ENCODE measurements around the gene OSBPL3.

Gene OSBPL3

DNA sequence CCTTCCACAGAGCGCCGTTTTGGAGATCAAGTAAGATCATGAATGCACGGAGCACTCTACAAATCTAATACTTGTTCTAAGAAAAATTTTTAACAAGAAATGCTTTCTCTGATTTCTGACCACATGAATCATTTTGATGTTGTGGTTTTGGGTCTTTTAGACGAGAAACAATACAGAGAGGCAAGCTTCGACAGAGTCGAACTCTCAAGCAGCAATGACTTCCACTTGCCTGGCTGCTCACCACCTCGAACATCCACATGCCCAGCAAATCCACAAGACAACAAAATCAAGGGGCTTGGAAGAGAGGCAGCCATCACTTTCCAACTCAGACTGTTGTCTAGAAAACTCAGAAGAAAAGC, 153.3 kb downstream of the OSBPL3 start:
- no peaks in the 10 kb centered on the region for H3K9me3 ChIP-seq (ENCODE audit: insufficient read depth, low read depth, low read length)
- H3K4me3 ChIP-seq (ENCODE audit: low read length), result no peak overlapping the region
- no peak overlapping the region for H3K9ac ChIP-seq (ENCODE audit: low read depth, low read length)
- 92% methylated on average over 7 of the region's 7 CpGs for WGBS
- H3K27me3 ChIP-seq (ENCODE audit: insufficient read depth, low read length), result no peaks in the 10 kb centered on the region
- peaks cover 13% of the 10 kb centered on the region for H3K36me3 ChIP-seq (ENCODE audit: insufficient read depth, low read length)
- no peak overlapping the region for H3K27ac ChIP-seq (ENCODE audit: low read depth, low read length)
- H3K4me1 ChIP-seq (ENCODE audit: insufficient read depth, low read length), result peaks cover 11% of the 10 kb centered on the region; the same call in 1 of the 2 replicates

DNA sequence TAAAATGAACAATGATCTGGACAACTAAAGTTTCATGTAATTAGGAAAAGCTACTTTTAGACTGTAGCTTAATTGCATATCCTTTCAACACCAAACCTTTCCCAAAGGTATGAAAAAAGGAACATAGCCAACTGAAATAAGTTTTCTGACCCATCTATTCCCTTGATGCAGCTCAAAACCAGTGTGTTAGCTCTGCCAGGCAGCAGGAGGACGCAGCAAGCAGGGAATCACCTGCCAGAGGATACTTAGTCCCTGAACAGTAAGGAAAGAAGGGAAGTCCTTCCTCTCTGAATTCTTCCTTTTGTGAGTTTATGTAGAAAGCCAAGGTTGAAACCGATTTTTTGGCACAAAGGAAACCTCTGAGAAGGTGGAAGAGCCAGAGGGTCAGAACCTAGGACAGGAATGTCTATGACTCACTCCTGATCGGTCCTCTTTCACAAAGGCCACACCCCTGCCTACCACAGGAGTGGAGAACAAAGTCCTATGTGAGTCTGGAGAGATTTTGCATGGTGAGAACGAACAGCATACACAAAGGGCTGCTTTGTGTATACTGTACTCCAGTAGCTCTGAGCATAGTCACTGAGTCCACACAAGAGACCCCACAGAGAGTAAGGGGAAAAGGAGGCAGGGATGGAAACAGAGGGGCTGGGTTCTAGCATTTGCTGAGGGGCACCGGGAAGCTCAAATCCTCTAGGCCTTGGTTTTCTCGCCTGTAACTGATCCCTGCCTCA, 153.9 kb downstream of the OSBPL3 start:
- Histone ChIP-seq H3K27me3 (ENCODE audit: insufficient read depth, low read length) (no peaks in the 10 kb centered on the region), H3K9me3 (ENCODE audit: insufficient read depth, low read depth, low read length) (no peaks in the 10 kb centered on the region), H3K4me1 (ENCODE audit: insufficient read depth, low read length) (peaks cover 11% of the 10 kb centered on the region; the same call in 1 of the 2 replicates), H3K36me3 (ENCODE audit: insufficient read depth, low read length) (peaks cover 13% of the 10 kb centered on the region), H3K9ac (ENCODE audit: low read depth, low read length) (no peak overlapping the region), H3K27ac (ENCODE audit: low read depth, low read length) (no peak overlapping the region), H3K4me3 (ENCODE audit: low read length) (no peak overlapping the region)
- WGBS, result 72% methylated on average over 5 of the region's 6 CpGs

DNA sequence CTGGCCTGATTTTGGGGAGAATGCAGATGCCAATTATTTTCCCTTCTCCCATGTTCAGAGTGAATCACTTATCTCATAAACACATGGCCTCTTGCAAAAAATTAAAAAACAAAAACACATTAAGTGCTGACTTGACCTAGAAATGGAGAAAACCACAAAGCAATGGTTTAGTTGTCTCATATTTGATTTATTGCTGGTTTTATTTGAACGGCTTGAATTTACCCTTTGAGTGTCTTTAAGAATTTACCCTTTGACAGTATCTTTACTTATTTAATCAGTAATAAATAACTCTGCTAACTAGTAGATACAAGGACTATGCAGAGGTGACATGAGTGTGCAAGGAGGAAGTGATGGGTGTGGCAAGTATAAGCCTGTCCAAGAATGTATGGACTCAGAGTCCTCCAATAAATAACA, 154.6 kb downstream of the OSBPL3 start:
- no peaks in the 10 kb centered on the region for H3K9me3 ChIP-seq (ENCODE audit: insufficient read depth, low read depth, low read length)
- H3K4me1 ChIP-seq (ENCODE audit: insufficient read depth, low read length), result peaks cover 14% of the 10 kb centered on the region; the same call in 1 of the 2 replicates
- 100% methylated on average over 1 of the region's 1 CpG for WGBS
- no peaks in the 10 kb centered on the region for H3K27me3 ChIP-seq (ENCODE audit: insufficient read depth, low read length)
- no peak overlapping the region for H3K4me3 ChIP-seq (ENCODE audit: low read length)
- H3K27ac ChIP-seq (ENCODE audit: low read depth, low read length), result no peak overlapping the region
- H3K36me3 ChIP-seq (ENCODE audit: insufficient read depth, low read length), result peaks cover 11% of the 10 kb centered on the region
- no peak overlapping the region for H3K9ac ChIP-seq (ENCODE audit: low read depth, low read length)

DNA sequence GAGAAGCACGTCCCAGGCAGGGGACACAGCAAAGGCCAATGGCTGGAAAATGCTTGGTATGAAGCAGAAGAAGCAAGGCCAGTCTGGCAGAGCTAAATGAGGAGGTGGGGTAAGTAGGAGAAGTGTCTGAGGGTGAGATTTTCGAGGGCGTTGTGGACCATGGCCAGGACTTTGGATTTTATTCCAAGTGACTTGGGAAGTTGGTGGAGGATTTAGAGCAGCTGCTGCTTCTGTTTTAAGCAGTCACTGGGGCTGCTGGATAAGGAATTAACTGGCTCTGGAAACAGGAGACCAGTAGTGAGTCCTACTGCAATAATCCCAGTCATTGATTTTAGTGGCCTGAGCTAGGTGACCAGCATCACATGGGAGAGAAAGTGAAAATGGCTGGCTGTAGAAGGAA, 155.1 kb downstream of the OSBPL3 start:
- H3K4me1 ChIP-seq (ENCODE audit: insufficient read depth, low read length), result peaks cover 15% of the 10 kb centered on the region; the same call in 1 of the 2 replicates
- no peaks in the 10 kb centered on the region for H3K27me3 ChIP-seq (ENCODE audit: insufficient read depth, low read length)
- no peak overlapping the region for H3K27ac ChIP-seq (ENCODE audit: low read depth, low read length)
- H3K9me3 ChIP-seq (ENCODE audit: insufficient read depth, low read depth, low read length), result no peaks in the 10 kb centered on the region
- WGBS, result 86% methylated on average over 3 of the region's 3 CpGs
- 0 out of 2 replicates have a peak, but pooled peaks cover 6% of the 10 kb centered on the region for H3K36me3 ChIP-seq (ENCODE audit: insufficient read depth, low read length)
- no peak overlapping the region for H3K4me3 ChIP-seq (ENCODE audit: low read length)
- H3K9ac ChIP-seq (ENCODE audit: low read depth, low read length), result no peak overlapping the region

DNA sequence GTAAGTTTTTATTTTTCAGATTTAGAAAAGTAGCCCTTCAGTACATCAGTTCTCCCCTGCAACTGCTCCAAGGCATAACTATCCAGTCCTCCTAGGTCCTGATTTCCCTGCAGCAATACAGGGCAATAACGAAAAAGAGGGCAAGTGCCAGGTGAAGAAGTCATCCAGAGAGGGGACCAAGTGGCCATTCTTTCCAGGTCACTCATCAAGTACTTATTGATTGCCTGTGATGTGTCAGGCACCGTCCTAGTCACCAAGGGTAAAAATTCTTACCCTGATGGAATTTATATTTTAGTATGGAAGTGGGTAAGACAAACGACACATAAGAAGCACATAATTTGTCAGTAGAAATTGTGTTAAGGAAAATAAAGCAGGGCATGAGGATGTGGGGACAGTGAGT, 155.6 kb downstream of the OSBPL3 start:
- no peak overlapping the region for H3K9ac ChIP-seq (ENCODE audit: low read depth, low read length)
- H3K36me3 ChIP-seq (ENCODE audit: insufficient read depth, low read length), result 0 out of 2 replicates have a peak, but pooled peaks cover 5% of the 10 kb centered on the region
- H3K9me3 ChIP-seq (ENCODE audit: insufficient read depth, low read depth, low read length), result no peaks in the 10 kb centered on the region
- no peak overlapping the region for H3K27ac ChIP-seq (ENCODE audit: low read depth, low read length)
- H3K27me3 ChIP-seq (ENCODE audit: insufficient read depth, low read length), result no peaks in the 10 kb centered on the region
- 95% methylated on average over 3 of the region's 3 CpGs for WGBS
- H3K4me1 ChIP-seq (ENCODE audit: insufficient read depth, low read length), result peaks cover 15% of the 10 kb centered on the region; the same call in 1 of the 2 replicates
- no peak overlapping the region for H3K4me3 ChIP-seq (ENCODE audit: low read length)

DNA sequence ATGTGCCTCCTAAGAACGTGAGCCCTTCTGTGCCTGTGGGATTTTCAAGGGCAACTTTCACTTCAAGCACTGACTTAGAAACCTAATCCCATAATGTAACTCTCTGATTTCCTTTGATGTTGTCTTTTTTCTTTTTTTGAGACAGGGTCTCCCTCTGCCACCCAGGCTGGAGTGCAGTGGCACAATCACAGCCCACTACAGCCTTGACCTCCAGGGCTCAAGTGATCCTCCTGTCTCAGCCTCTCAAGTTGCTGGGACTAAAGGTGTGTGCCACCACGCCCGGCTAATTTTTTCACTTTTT, 158.3 kb downstream of the OSBPL3 start:
- Histone ChIP-seq H3K9me3 (ENCODE audit: insufficient read depth, low read depth, low read length) (no peaks in the 10 kb centered on the region), H3K9ac (ENCODE audit: low read depth, low read length) (no peak overlapping the region), H3K36me3 (ENCODE audit: insufficient read depth, low read length) (0 out of 2 replicates have a peak, but pooled peaks cover 5% of the 10 kb centered on the region), H3K4me3 (ENCODE audit: low read length) (no peak overlapping the region), H3K4me1 (ENCODE audit: insufficient read depth, low read length) (peaks cover 13% of the 10 kb centered on the region; the same call in 1 of the 2 replicates), H3K27me3 (ENCODE audit: insufficient read depth, low read length) (no peaks in the 10 kb centered on the region), H3K27ac (ENCODE audit: low read depth, low read length) (no peak overlapping the region)
- 95% methylated on average over 3 of the region's 3 CpGs for WGBS

DNA sequence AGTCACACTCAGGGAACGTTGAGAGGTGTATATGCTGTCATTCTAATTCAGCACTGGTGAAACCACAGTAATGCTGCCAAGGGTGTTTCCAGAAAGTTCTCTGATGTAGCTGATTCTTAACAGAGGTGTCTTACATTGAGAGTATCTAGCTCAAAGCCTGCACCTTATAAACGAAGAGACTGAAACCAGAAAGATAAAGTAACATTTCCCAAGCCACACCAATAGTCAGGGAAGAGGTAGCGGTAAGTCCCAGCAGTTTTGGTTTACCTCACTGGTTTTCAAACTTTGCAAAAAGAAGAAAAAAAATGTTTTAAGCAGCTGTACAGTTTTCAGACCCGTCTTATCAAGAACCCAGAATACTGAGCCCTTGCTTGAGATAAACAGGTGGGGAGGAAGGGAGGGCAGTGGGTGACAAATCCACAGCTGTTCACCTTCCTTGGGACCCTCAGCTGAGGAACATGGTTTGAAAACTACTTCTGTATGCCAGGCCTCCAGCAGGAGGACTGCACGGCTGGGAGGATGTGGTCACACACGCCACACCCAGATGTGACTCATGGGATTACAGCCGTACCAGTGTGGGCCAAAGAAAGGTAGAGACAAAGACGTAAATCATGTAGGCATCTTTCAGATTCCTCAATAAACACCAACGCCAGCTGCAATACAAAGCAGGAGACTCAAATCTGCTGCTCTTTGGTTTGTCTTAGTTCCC, 158.8 kb downstream of the OSBPL3 start:
- Histone ChIP-seq H3K4me3 (ENCODE audit: low read length) (no peak overlapping the region), H3K36me3 (ENCODE audit: insufficient read depth, low read length) (0 out of 2 replicates have a peak, but pooled peaks cover 5% of the 10 kb centered on the region), H3K4me1 (ENCODE audit: insufficient read depth, low read length) (peaks cover 8% of the 10 kb centered on the region; the same call in 1 of the 2 replicates), H3K9me3 (ENCODE audit: insufficient read depth, low read depth, low read length) (no peaks in the 10 kb centered on the region), H3K27ac (ENCODE audit: low read depth, low read length) (no peak overlapping the region), H3K27me3 (ENCODE audit: insufficient read depth, low read length) (no peaks in the 10 kb centered on the region), H3K9ac (ENCODE audit: low read depth, low read length) (no peak overlapping the region)
- 89% methylated on average over 9 of the region's 9 CpGs for WGBS

DNA sequence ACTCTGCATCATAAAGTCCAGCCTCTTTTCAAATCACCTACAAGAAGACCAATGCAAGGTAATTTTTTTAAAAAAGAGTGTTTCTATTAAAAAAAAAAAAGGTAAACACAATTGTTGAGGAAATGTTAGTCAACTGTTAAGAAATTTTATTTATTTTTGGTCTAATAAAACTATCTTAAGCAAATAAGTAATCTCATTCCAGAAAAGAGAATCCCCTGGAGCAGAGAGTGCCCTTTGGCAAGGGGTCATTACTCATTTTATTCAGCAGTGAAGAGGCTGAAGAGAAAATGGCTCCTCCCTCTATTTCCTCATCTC, 159.3 kb downstream of the OSBPL3 start:
- H3K27me3 ChIP-seq (ENCODE audit: insufficient read depth, low read length), result no peaks in the 10 kb centered on the region
- H3K9me3 ChIP-seq (ENCODE audit: insufficient read depth, low read depth, low read length), result no peaks in the 10 kb centered on the region
- no peak overlapping the region for H3K27ac ChIP-seq (ENCODE audit: low read depth, low read length)
- peaks cover 5% of the 10 kb centered on the region; the same call in 1 of the 2 replicates for H3K36me3 ChIP-seq (ENCODE audit: insufficient read depth, low read length)
- no peak overlapping the region for H3K4me3 ChIP-seq (ENCODE audit: low read length)
- H3K9ac ChIP-seq (ENCODE audit: low read depth, low read length), result no peak overlapping the region
- H3K4me1 ChIP-seq (ENCODE audit: insufficient read depth, low read length), result peaks cover 4% of the 10 kb centered on the region; the same call in 1 of the 2 replicates

DNA sequence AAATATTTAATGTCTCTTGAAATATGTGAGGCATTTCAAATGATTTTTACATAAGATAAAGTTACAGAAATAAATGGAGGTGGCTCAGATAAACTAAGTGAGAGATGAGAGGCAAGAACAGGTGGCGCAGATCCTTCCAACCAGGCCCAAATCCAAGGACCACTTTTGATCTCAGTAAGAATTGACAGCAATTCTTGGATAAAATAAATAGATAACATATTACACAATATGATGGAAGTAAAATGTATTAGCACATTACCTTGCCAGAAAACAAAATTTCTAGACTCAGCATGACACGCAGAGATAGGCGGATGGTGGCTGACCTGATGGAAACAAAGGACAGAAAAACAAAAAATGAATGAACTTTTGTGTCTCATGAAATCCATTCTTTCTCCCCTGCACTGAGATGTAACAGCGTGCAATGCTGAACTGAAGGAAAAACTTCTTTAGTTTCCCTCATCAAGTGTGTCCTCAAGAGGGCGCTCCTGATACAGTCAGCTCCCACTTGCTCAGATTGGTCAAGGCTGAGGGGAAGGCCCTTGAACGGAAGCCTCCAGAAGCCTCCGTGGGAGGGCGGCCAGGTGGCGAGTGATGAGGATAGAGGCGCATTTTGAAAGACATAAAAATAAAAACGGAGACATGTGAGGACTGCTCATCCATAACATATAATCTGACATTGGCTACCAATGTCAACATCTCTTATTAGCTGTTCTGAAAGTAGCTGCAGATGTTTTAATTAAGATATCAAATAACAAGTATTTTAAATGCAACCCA, 159.9 kb downstream of the OSBPL3 start:
- no peaks in the 10 kb centered on the region for H3K9me3 ChIP-seq (ENCODE audit: insufficient read depth, low read depth, low read length)
- H3K4me1 ChIP-seq (ENCODE audit: insufficient read depth, low read length), result 0 out of 2 replicates have a peak, but pooled peaks cover 4% of the 10 kb centered on the region
- no peak overlapping the region for H3K4me3 ChIP-seq (ENCODE audit: low read length)
- WGBS, result 41% methylated on average over 9 of the region's 11 CpGs
- H3K27me3 ChIP-seq (ENCODE audit: insufficient read depth, low read length), result no peaks in the 10 kb centered on the region
- H3K27ac ChIP-seq (ENCODE audit: low read depth, low read length), result no peak overlapping the region
- peaks cover 7% of the 10 kb centered on the region; the same call in 1 of the 2 replicates for H3K36me3 ChIP-seq (ENCODE audit: insufficient read depth, low read length)
- no peak overlapping the region for H3K9ac ChIP-seq (ENCODE audit: low read depth, low read length)

DNA sequence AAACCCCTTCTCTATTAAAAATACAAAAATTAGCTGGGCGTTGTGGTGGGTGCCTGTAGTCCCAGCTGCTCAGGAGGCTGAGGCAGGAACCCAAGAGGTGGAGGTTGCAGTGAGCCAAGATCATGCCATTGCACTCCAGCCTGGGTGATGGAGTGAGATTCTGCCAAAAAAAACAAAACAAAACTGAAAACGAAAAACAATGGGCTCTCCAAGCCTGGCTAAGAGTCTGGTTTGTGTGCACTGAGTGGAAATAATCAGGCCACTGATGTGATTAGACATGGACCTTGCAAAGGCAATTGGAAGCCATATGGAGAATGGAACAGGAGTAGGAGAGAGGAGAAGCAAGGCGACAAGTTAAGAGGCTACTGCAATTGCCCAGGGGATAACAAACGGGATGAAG, 162.6 kb downstream of the OSBPL3 start:
- Histone ChIP-seq H3K36me3 (ENCODE audit: insufficient read depth, low read length) (peaks cover 7% of the 10 kb centered on the region), H3K4me1 (ENCODE audit: insufficient read depth, low read length) (0 out of 2 replicates have a peak, but pooled peaks cover 6% of the 10 kb centered on the region), H3K4me3 (ENCODE audit: low read length) (no peak overlapping the region), H3K9ac (ENCODE audit: low read depth, low read length) (no peak overlapping the region), H3K9me3 (ENCODE audit: insufficient read depth, low read depth, low read length) (no peaks in the 10 kb centered on the region), H3K27me3 (ENCODE audit: insufficient read depth, low read length) (no peaks in the 10 kb centered on the region), H3K27ac (ENCODE audit: low read depth, low read length) (no peak overlapping the region)
- WGBS, result 91% methylated on average over 4 of the region's 4 CpGs

DNA sequence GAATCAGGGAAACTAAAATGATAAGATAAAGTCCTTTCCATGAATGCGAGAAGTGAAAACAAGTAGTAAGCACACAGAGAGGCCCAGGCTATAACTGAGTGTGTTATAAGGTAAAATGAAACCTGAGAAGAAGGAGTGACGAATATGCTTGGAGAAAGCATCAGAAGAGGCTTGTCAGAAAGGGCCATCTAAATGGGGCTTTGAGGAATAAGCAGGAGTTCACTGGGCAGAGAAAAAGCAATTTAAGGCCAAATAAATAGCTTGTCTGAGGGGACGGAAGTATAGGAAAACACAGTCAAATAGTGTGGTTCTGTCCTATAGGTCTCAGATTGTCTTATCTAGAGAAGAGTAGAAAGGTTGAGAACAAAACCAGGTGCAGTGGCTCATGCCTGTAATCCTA, 163.1 kb downstream of the OSBPL3 start:
- Histone ChIP-seq H3K9me3 (ENCODE audit: insufficient read depth, low read depth, low read length) (no peaks in the 10 kb centered on the region), H3K9ac (ENCODE audit: low read depth, low read length) (no peak overlapping the region), H3K36me3 (ENCODE audit: insufficient read depth, low read length) (peaks cover 7% of the 10 kb centered on the region), H3K27me3 (ENCODE audit: insufficient read depth, low read length) (no peaks in the 10 kb centered on the region), H3K4me1 (ENCODE audit: insufficient read depth, low read length) (0 out of 2 replicates have a peak, but pooled peaks cover 6% of the 10 kb centered on the region), H3K27ac (ENCODE audit: low read depth, low read length) (no peak overlapping the region), H3K4me3 (ENCODE audit: low read length) (no peak overlapping the region)
- 93% methylated on average over 3 of the region's 3 CpGs for WGBS

Measured in HUES64 (cell line).